ENCODE results near the gene ABCC10. TPM values are rescaled to one million over a fixed set of nuclear protein-coding genes. Genes with fewer than 3 reads are reported as not detected.
"Not testable (repeated sequence)": the region's sequence is repeated elsewhere in the genome, so short reads cannot be mapped to it uniquely, and the experiment has no call there.

ABCC10 gene
- total and polyA plus RNA-seq, 2 donors: 8.9 to 47.6 TPM

DNA sequence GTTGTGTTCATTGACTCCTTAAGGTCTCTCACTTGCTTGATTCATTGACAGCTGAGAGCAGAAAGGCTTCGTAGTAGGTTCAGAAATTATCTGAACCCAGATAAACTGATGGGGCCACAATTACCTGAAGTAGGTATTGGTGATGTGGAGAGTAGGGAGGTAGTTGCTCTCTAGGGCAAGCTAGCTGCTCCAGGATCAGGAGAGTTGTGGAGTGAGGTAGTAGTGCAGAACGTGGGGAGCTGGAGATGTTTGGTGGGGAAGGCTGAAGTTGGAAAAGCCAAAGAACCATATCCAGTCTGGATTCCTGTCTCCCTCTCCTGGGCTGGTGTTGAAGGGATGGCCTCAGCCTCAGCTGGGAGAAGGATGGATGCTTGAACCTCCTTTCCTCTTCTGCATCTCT, 65.9 kb downstream of the ABCC10 start:
- peaks cover 19 to 22% of the 10 kb centered on the region in 2 donors for H3K36me3 ChIP-seq (ENCODE audit: control insufficient read depth in 2 of 2, insufficient read depth in 2 of 2, low read length in 1 of 2)
- no peak overlapping the region for H3K27ac ChIP-seq (ENCODE audit: low read depth in 1 of 2, low read length in 1 of 2)
- no peaks in the 10 kb centered on the region for H3K9me3 ChIP-seq (ENCODE audit: control insufficient read depth in 2 of 2, insufficient read depth in 1 of 2, low read length in 1 of 2)
- 97% methylated on average over 2 of the region's 2 CpGs for WGBS
- no peak for DNase-seq (ENCODE audit: low read depth in 6 of 9, low spot score in 9 of 9)
- peaks cover 0 to 15% of the 10 kb centered on the region in 2 donors for H3K4me1 ChIP-seq (ENCODE audit: control insufficient read depth in 2 of 2, insufficient read depth in 2 of 2, low read length in 2 of 2)
- no peak overlapping the region for H3K4me3 ChIP-seq (ENCODE audit: low read length in 2 of 2)
- H3K27me3 ChIP-seq (ENCODE audit: control insufficient read depth in 2 of 2, insufficient read depth in 1 of 2, low read length in 1 of 2): no peaks in the 10 kb centered on the region

DNA sequence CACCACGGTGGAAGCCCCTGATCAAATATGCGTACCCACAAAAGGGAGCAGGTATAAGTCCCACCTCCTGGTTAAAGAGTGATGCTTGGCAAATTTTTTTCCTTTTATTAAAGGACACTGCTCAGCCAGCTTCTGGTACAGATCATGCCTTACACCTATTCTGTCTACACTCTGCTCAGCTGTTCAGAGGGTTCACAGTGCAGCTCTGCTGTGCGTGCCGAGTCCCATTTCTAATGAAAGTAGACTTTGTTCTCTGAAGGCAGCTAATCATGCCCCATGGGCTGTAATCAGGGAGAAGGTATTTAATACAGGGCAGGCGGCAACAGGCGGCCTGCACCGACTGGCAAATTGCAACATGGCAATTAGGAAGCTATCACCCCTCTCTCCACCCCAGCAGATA, 66.5 kb downstream of the ABCC10 start:
- Histone ChIP-seq H3K27me3 (ENCODE audit: control insufficient read depth in 2 of 2, insufficient read depth in 1 of 2, low read length in 1 of 2) (no peaks in the 10 kb centered on the region), H3K36me3 (ENCODE audit: control insufficient read depth in 2 of 2, insufficient read depth in 2 of 2, low read length in 1 of 2) (peaks cover 24 to 27% of the 10 kb centered on the region in 2 donors), H3K27ac (ENCODE audit: low read depth in 1 of 2, low read length in 1 of 2) (no peak overlapping the region), H3K9me3 (ENCODE audit: control insufficient read depth in 2 of 2, insufficient read depth in 1 of 2, low read length in 1 of 2) (no peaks in the 10 kb centered on the region), H3K4me3 (ENCODE audit: low read length in 2 of 2) (no peak overlapping the region), H3K4me1 (ENCODE audit: control insufficient read depth in 2 of 2, insufficient read depth in 2 of 2, low read length in 2 of 2) (peaks cover 0 to 15% of the 10 kb centered on the region in 2 donors)
- no peak for DNase-seq (ENCODE audit: low read depth in 6 of 9, low spot score in 9 of 9)
- WGBS: 96% methylated on average over 7 of the region's 7 CpGs

DNA sequence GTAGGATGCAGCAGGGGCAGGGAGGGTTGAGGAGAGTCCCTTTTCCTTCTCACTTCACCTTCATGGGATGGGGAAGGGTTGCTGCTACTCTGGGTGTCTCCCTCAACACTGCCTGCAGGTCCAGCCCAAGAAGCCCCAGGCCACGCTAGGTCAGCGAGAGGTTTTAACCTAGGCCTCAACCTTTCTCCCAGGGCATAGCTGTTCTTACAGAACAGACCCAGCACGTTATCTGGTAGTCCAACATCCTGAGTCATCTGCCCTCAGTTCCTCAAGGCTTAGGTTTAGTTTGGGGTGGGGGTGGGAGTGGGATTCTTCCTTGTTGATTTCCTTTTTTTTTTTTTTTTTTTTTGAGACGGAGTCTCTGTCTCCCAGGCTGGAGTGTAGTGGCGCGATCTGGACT, 67.0 kb downstream of the ABCC10 start:
- Histone ChIP-seq H3K4me1 (ENCODE audit: control insufficient read depth in 2 of 2, insufficient read depth in 2 of 2, low read length in 2 of 2) (peaks cover 0 to 15% of the 10 kb centered on the region in 2 donors), H3K27me3 (ENCODE audit: control insufficient read depth in 2 of 2, insufficient read depth in 1 of 2, low read length in 1 of 2) (no peaks in the 10 kb centered on the region), H3K36me3 (ENCODE audit: control insufficient read depth in 2 of 2, insufficient read depth in 2 of 2, low read length in 1 of 2) (peaks cover 24 to 32% of the 10 kb centered on the region in 2 donors), H3K27ac (ENCODE audit: low read depth in 1 of 2, low read length in 1 of 2) (no peak overlapping the region), H3K9me3 (ENCODE audit: control insufficient read depth in 2 of 2, insufficient read depth in 1 of 2, low read length in 1 of 2) (no peaks in the 10 kb centered on the region), H3K4me3 (ENCODE audit: low read length in 2 of 2) (no peak overlapping the region)
- no peak for DNase-seq (ENCODE audit: low read depth in 6 of 9, low spot score in 9 of 9)
- WGBS: 97% methylated on average over 6 of the region's 6 CpGs

DNA sequence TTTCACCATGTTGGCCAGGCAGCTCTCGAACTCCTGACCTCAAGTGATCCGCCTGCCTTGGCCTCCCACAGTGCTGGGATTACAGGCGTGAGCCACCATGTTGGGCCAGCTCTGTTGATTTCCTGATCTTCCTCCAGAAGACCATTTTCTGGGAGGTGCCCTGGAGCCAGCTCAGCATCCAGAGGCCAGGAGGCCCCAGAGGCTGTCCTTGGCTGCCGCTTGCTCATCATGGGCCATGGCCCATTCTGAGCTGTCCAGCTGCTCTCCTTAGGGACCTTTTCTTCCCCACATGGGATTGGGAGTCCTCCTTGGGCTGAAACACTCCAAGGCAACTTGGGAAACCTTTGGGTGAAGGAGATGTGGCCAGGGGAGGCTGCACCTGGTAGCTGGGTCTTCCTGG, 67.4 kb downstream of the ABCC10 start:
- Histone ChIP-seq H3K4me1 (ENCODE audit: control insufficient read depth in 2 of 2, insufficient read depth in 2 of 2, low read length in 2 of 2) (peaks cover 0 to 15% of the 10 kb centered on the region in 2 donors), H3K4me3 (ENCODE audit: low read length in 2 of 2) (no peak overlapping the region), H3K9me3 (ENCODE audit: control insufficient read depth in 2 of 2, insufficient read depth in 1 of 2, low read length in 1 of 2) (no peaks in the 10 kb centered on the region), H3K27me3 (ENCODE audit: control insufficient read depth in 2 of 2, insufficient read depth in 1 of 2, low read length in 1 of 2) (no peaks in the 10 kb centered on the region), H3K36me3 (ENCODE audit: control insufficient read depth in 2 of 2, insufficient read depth in 2 of 2, low read length in 1 of 2) (peaks cover 25 to 36% of the 10 kb centered on the region in 2 donors), H3K27ac (ENCODE audit: low read depth in 1 of 2, low read length in 1 of 2) (no peak overlapping the region)
- WGBS: 98% methylated on average over 4 of the region's 4 CpGs
- no peak for DNase-seq (ENCODE audit: low read depth in 6 of 9, low spot score in 9 of 9)

DNA sequence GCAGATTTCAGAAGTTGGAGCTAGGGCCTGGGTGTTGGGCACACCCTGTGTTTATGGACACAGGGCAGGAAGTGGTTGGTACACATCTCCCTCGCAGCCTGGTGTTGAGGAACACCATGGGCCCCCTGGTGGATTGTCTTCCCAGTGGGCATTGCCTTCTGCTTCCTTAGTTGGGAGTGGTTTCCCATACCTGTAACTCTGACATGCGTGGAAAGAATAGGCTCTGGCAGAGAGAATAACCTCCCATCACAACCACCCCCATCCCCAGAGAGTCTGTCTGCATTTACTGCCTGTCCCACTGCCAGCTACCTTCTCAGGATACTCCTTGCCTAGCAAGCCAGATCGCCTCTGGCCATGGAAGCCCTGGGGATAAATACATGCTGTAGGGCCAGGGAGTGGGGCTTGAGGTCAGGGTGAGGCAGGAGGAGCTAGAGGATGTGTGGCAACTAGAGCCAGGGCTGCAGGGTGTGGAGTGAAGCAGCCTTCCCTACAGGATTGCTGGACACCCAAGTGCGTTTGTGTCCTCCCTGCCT, 68.1 kb downstream of the ABCC10 start:
- no peak for DNase-seq (ENCODE audit: low read depth in 6 of 9, low spot score in 9 of 9)
- H3K27me3 ChIP-seq (ENCODE audit: control insufficient read depth in 2 of 2, insufficient read depth in 1 of 2, low read length in 1 of 2): no peaks in the 10 kb centered on the region
- H3K4me1 ChIP-seq (ENCODE audit: control insufficient read depth in 2 of 2, insufficient read depth in 2 of 2, low read length in 2 of 2): peaks cover 0 to 15% of the 10 kb centered on the region in 2 donors
- WGBS: 84% methylated on average over 4 of the region's 4 CpGs
- H3K9me3 ChIP-seq (ENCODE audit: control insufficient read depth in 2 of 2, insufficient read depth in 1 of 2, low read length in 1 of 2): no peaks in the 10 kb centered on the region
- no peak overlapping the region for H3K4me3 ChIP-seq (ENCODE audit: low read length in 2 of 2)
- H3K36me3 ChIP-seq (ENCODE audit: control insufficient read depth in 2 of 2, insufficient read depth in 2 of 2, low read length in 1 of 2): peaks cover 29 to 36% of the 10 kb centered on the region in 2 donors
- H3K27ac ChIP-seq (ENCODE audit: low read depth in 1 of 2, low read length in 1 of 2): no peak overlapping the region

GRCh38 chr6:43496370-43497128, 69.2 kb downstream of the ABCC10 start:
- peak overlapping the region in 1 of 2 donors; percentile 33 for H3K27ac ChIP-seq (ENCODE audit: low read depth in 1 of 2, low read length in 1 of 2)
- peaks cover 0 to 15% of the 10 kb centered on the region in 2 donors for H3K4me1 ChIP-seq (ENCODE audit: control insufficient read depth in 2 of 2, insufficient read depth in 2 of 2, low read length in 2 of 2)
- H3K36me3 ChIP-seq (ENCODE audit: control insufficient read depth in 2 of 2, insufficient read depth in 2 of 2, low read length in 1 of 2): peaks cover 40 to 46% of the 10 kb centered on the region in 2 donors

DNA sequence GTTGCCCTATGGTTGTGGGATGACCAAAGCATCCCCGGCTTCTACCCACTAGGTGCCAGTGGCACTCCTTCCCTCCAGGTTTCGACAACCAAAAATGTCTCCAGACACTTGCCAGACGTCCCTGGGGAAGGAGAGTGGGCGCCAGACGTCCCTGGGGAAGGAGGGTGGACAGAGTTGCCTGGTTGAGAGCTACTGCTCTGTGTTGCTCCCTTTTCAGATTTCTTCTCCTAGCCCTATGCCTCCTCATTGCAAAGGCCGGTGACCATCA, 69.7 kb downstream of the ABCC10 start:
- Histone ChIP-seq H3K27me3 (ENCODE audit: control insufficient read depth in 2 of 2, insufficient read depth in 1 of 2, low read length in 1 of 2) (no peaks in the 10 kb centered on the region), H3K36me3 (ENCODE audit: control insufficient read depth in 2 of 2, insufficient read depth in 2 of 2, low read length in 1 of 2) (peaks cover 42 to 49% of the 10 kb centered on the region in 2 donors), H3K9me3 (ENCODE audit: control insufficient read depth in 2 of 2, insufficient read depth in 1 of 2, low read length in 1 of 2) (no peaks in the 10 kb centered on the region), H3K4me1 (ENCODE audit: control insufficient read depth in 2 of 2, insufficient read depth in 2 of 2, low read length in 2 of 2) (peaks cover 0 to 12% of the 10 kb centered on the region in 2 donors), H3K27ac (ENCODE audit: low read depth in 1 of 2, low read length in 1 of 2) (peak overlapping the region in 1 of 2 donors; percentile 33), H3K4me3 (ENCODE audit: low read length in 2 of 2) (no peak overlapping the region)
- DNase-seq (ENCODE audit: low read depth in 6 of 9, low spot score in 9 of 9): no peak
- WGBS: 93% methylated on average over 6 of the region's 6 CpGs

More at GRCh38 chr6:43496370-43497128, 69.2 kb downstream of the ABCC10 start:
- Histone ChIP-seq H3K9me3 (ENCODE audit: control insufficient read depth in 2 of 2, insufficient read depth in 1 of 2, low read length in 1 of 2) (no peaks in the 10 kb centered on the region), H3K27me3 (ENCODE audit: control insufficient read depth in 2 of 2, insufficient read depth in 1 of 2, low read length in 1 of 2) (no peaks in the 10 kb centered on the region), H3K4me3 (ENCODE audit: low read length in 2 of 2) (no peak overlapping the region)
- 91% methylated on average over 18 of the region's 18 CpGs for WGBS
- DNase-seq (ENCODE audit: low read depth in 6 of 9, low spot score in 9 of 9): no peak

- Histone ChIP-seq H3K27ac (ENCODE audit: low read depth in 1 of 2, low read length in 1 of 2) (no peak overlapping the region), H3K36me3 (ENCODE audit: control insufficient read depth in 2 of 2, insufficient read depth in 2 of 2, low read length in 1 of 2) (peaks cover 48 to 55% of the 10 kb centered on the region in 2 donors)
- WGBS: 97% methylated on average over 12 of the region's 12 CpGs
Observed at GRCh38 chr6:43497689-43498088, 70.3 kb downstream of the ABCC10 start.

GRCh38 chr6:43498291-43498690, 71.0 kb downstream of the ABCC10 start:
- WGBS: over 99% methylated on average over 5 of the region's 5 CpGs
- H3K4me1 ChIP-seq (ENCODE audit: control insufficient read depth in 2 of 2, insufficient read depth in 2 of 2, low read length in 2 of 2): peaks cover 0 to 11% of the 10 kb centered on the region in 2 donors
- not testable (repeated sequence) for H3K4me3 ChIP-seq (ENCODE audit: low read length in 2 of 2); H3K27me3 ChIP-seq (ENCODE audit: control insufficient read depth in 2 of 2, insufficient read depth in 1 of 2, low read length in 1 of 2); H3K27ac ChIP-seq (ENCODE audit: low read depth in 1 of 2, low read length in 1 of 2); DNase-seq (ENCODE audit: low read depth in 6 of 9, low spot score in 9 of 9); H3K9me3 ChIP-seq (ENCODE audit: control insufficient read depth in 2 of 2, insufficient read depth in 1 of 2, low read length in 1 of 2)
- H3K36me3 ChIP-seq (ENCODE audit: control insufficient read depth in 2 of 2, insufficient read depth in 2 of 2, low read length in 1 of 2): peaks cover 54 to 61% of the 10 kb centered on the region in 2 donors

More at GRCh38 chr6:43497689-43498088, 70.3 kb downstream of the ABCC10 start:
- H3K27me3 ChIP-seq (ENCODE audit: control insufficient read depth in 2 of 2, insufficient read depth in 1 of 2, low read length in 1 of 2): no peaks in the 10 kb centered on the region
- no peak for DNase-seq (ENCODE audit: low read depth in 6 of 9, low spot score in 9 of 9)
- H3K4me1 ChIP-seq (ENCODE audit: control insufficient read depth in 2 of 2, insufficient read depth in 2 of 2, low read length in 2 of 2): peaks cover 0 to 11% of the 10 kb centered on the region in 2 donors
- H3K4me3 ChIP-seq (ENCODE audit: low read length in 2 of 2): no peak overlapping the region
- H3K9me3 ChIP-seq (ENCODE audit: control insufficient read depth in 2 of 2, insufficient read depth in 1 of 2, low read length in 1 of 2): no peaks in the 10 kb centered on the region
